ENCODE data around the gene KCNMA1.

GRCh38 chr10:76959111-76959510 lies 678.5 kb downstream of the KCNMA1 start:
- TF ChIP-seq POLR2A (IDR thresholded peaks at IDR 0.05): no peak
- no peak for TF ChIP-seq CTCF (IDR thresholded peaks at IDR 0.05)
- TF ChIP-seq POLR2AphosphoS5 (IDR thresholded peaks at IDR 0.05): no peak
